HG02852 (cell line): ENCODE measurements around the gene KRTAP4-5.
"Not testable (repeated sequence)": the region's sequence is repeated elsewhere in the genome, so short reads cannot be mapped to it uniquely, and the experiment has no call there.

Source experiments
- ATAC-seq: cut with Tn5 transposase; IDR thresholded peaks from one replicate; pipeline ENCODE4 v1.9.1; 2021; ENCODE audit warnings: mild to moderate bottlenecking, moderate library complexity; ENCODE audit not compliant: unreplicated experiment

KRTAP4-5 gene

GRCh38 chr17:41147531-41148204 lies 2.0 kb downstream of the KRTAP4-5 start:
- ATAC-seq, result no peak

DNA sequence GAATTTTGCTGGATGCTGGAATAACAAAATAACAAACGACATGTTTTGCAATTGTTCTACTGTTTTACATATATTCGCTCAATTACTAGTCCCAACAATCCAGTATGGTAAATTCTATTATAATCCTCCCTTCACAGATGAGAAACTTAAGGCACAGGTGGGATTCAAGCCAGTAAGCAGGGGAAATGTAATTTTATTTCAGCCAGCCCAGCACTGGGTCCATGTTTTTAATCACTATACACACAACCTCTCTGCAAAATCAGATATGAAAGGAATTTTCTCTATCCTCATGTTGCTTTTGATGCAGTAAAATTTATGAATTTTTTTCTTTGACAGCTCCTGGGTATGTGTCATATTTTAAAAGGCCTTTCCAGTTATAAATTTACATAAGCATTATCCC lies 4.4 kb downstream of the KRTAP4-5 start:
- ATAC-seq, result no peak

DNA sequence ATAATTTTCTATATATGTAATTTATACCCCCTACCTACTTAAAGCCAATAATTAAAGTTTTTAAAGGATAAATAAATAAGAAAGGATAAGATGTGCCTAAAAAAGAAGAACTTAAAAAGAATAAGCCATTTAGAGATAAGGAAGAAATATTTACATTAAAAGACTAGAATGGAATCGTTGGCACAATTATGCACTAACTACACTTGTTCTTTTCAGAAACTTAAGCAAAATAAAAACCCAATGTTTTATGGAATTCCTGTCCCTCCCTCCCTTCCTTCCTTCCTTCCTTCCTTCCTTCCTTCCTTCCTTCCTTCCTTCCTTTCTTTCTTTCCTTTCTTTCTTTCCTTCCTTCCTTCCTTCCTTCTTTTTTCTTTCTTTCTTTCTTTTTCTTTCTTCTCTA lies 4.8 kb downstream of the KRTAP4-5 start:
- no peak for ATAC-seq

GRCh38 chr17:41141361-41141760 lies 8.3 kb downstream of the KRTAP4-5 start:
- ATAC-seq, result no peak

DNA sequence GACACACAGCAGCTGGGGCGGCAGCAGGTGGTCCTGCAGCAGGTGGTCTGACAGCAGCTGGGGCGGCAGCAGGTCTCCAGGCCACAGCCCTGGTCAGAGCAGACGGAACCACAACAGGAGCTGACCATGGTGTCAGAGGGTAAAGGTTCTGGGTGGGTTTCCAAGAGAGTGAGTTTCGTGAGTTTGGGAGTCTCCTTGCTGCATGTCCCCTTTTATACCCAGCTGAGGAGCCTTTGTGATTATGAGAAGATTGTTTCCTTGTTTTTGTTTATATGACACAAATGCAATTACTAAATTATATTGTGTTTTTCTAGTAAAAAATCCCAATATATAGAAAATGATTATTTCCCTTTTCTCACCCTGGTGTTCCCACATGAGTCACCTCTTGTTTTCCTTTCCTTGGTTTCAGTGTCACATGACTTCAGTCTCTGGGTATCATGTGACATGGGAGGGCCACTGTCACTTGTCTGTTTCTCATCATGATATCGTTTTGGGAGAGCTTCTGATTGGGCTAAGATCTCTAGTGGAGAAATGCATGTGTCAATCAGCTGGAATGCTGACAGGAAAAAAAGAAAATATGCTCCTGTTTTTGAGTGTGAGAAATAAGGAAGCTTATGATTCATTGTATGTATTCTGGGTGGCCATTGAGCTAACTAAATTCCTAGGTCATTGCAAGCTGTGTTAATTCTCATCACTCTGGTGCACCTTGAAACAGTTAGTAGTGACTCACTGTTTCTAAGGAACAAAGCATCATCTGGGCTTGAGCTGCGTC lies 9.1 kb downstream of the KRTAP4-5 start, which contains the start of gene KRTAP4-6:
TSS of gene KRTAP4-6 (minus strand) at position 185 of the 772 bp plus-strand sequence. CDS start at position 128, 57 bp downstream.
- no peak for ATAC-seq

DNA sequence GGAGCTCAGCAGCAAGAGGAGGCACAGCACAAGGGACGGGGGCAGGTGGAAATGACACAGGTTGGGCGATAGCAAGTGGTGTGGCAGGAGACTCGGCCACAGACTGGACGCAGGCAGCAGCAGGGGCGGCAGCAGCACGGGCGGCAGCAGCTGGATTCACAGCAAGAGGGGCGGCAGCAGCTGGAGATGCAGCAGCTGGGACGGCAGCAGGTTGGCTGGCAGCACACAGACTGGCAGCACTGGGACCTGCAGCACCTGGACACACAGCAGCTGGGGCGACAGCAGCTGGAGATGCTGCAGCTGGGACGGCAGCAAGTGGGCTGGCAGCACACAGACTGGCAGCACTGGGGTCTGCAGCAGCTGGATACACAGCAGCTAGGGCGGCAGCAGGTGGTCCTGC lies 9.8 kb downstream of the KRTAP4-5 start:
- ATAC-seq, result not testable (repeated sequence)

DNA sequence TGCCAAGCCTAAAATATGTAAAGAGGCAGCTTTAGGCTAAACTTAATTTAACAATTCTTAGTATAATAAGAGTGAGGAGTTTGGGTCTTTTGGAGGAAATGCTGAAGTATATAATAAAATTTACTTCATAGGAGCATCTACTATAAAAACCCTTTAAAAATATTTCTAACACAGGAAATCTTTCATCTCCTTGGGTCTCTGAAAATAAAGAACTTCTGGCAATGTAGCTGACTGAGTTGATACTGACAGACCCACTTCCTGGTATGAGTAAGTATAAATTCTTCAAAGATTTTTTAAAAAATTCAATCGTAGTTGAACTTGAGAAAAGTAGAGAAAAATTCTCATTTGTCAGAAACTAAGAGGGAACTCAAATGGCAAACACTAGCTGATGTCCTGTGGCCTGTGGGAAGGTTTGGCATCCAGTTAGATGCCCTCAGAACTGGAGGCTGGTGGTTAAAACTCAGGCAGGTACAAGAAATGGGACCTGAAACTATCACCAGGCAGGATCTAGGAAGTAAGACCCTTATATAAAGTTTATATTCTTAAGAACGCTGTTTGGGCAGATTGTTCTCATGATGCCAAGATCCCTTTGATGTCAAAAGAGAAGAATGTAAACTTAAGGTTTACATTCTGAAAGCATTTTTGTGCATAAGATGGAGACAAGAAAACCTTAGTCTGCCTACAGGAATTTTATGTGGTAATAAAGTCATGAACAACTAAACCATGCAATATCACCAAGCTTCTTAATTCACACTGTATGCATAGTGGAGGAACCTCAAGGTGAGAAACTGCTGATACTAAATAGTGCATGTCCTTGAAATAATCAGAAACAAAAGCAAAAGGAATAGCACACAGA lies 15.5 kb downstream of the KRTAP4-5 start:
- ATAC-seq, result no peak

GRCh38 chr17:41131979-41132378 lies 17.6 kb downstream of the KRTAP4-5 start:
- ATAC-seq, result no peak

GRCh38 chr17:41127371-41127770 lies 22.3 kb downstream of the KRTAP4-5 start:
- no peak for ATAC-seq

DNA sequence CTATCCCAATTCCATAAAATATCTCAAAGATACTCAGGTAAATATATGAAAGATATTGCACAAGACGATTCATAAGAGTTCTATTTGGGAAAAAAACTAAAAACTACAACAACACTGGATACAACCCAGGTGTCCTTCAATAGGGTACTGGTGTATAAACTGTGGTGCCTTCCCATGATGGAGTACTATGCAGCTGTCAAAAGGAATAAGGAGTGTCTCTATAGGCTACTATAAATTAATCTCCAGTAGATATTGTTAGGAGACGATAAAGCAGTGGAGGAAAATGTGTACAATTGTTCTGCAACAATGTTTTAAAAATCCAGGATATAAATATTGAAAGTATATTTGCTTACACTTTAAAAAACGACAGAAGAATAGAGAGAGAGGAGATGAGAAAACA lies 23.2 kb downstream of the KRTAP4-5 start:
- no peak for ATAC-seq

GRCh38 chr17:41125064-41125463 lies 24.6 kb downstream of the KRTAP4-5 start:
- ATAC-seq, result no peak

GRCh38 chr17:41123991-41124371 lies 25.6 kb downstream of the KRTAP4-5 start, which contains the start of gene KRTAP4-12:
KRTAP4-12 (minus strand) TSS chr17:41124182; CDS start chr17:41124122, 60 bp downstream.
- not testable (repeated sequence) for ATAC-seq

- not testable (repeated sequence) for ATAC-seq
These were observed 26.2 kb downstream of the KRTAP4-5 start for GRCh38 chr17:41123292-41123990.

DNA sequence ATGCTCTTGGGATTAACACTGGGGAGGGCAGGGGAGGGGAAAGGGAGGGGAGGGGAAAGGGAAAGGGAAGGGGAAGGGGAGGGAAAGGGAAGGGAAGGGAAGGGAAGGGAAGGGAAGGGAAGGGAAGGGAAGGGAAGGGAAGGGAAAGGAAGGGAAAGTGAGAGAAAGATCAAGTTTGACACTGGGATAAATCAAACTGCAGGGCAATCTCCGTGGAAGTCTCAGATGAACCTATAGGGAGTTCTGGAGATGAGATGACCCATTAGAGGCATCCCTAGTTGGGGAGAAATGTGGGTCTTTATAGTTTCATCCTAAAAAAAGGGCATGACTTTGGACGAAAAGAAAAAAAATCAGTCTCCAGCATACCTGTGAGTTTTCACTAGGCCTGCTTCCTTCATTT lies 27.9 kb downstream of the KRTAP4-5 start:
- ATAC-seq, result no peak

GRCh38 chr17:41119696-41120690 lies 29.6 kb downstream of the KRTAP4-5 start:
- ATAC-seq, result not testable (repeated sequence)

GRCh38 chr17:41118721-41119120 lies 30.9 kb downstream of the KRTAP4-5 start:
- ATAC-seq, result no peak

- not testable (repeated sequence) for ATAC-seq
These were observed 31.7 kb downstream of the KRTAP4-5 start, which contains the start of gene KRTAP4-11 for GRCh38 chr17:41117846-41118386. KRTAP4-11 (minus strand) TSS chr17:41118373; CDS start chr17:41118315, 58 bp downstream.

DNA sequence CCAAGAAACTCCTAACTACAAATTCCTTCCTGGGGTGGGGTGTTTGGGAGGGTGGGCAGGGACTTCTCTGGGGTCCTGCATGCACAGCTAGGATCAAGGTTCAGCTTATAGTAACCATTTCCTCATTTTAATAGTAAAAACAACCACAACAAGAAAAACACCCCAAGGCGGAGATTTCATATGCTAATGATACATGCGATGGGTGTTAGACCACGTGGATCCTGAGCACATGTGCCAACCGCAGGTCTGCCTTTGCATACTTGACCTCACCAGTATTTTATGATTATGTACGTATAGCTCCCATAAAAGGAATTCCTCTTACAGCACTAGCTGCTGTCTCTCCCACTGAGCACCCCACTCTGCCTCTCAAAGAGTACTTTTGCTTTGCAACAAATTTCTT lies 33.3 kb downstream of the KRTAP4-5 start:
- no peak for ATAC-seq
